Tibial nerve (tissue), 4 donors: ENCODE measurements around the gene NGEF. TPM values are rescaled to one million over a fixed set of nuclear protein-coding genes. Genes with fewer than 3 reads are reported as not detected.

ENCODE experiments used
- DNase-seq, 2 donors: peaks; one replicate each; pipeline ENCODE4 v3.0.0-alpha.2; 2019; ENCODE audit warnings: low spot score in 2 of 2
- H3K27ac ChIP-seq, 4 donors: fragments of 200-600 bp; sonication (generic) in 3 of 4; one replicate each; pipeline ENCODE4 v1.5.1; 2017 to 2019; ENCODE audit warnings: mild to moderate bottlenecking in 1 of 4
- H3K27me3 ChIP-seq, 2 donors: fragments of 200-600 bp; sonication (generic) in 1 of 2; one replicate each; pipeline versions ENCODE4 v1.5.1 to v1.6.0; 2017 to 2019
- H3K36me3 ChIP-seq, 3 donors: fragments of 200-600 bp; sonication (generic); one replicate each; pipeline ENCODE4 v1.5.1; 2018 to 2019
- H3K4me1 ChIP-seq, 4 donors: fragments of 200-600 bp; sonication (generic) in 3 of 4; one replicate each; pipeline ENCODE4 v1.5.1; 2017 to 2019
- H3K4me3 ChIP-seq, 4 donors: fragments of 200-600 bp; sonication (generic) in 3 of 4; one replicate each; pipeline ENCODE4 v1.5.1; 2017 to 2019; ENCODE audit warnings: mild to moderate bottlenecking in 1 of 4, moderate library complexity in 1 of 4
- H3K9me3 ChIP-seq, 4 donors: fragments of 200-600 bp; sonication (generic) in 3 of 4; one replicate each; pipeline ENCODE4 v1.5.1; 2017 to 2019
- EP300 ChIP-seq, 2 donors: sonication (generic); formaldehyde crosslinking; IDR thresholded peaks; one replicate each; pipeline ENCODE4 v1.6.1; 2017; ENCODE audit warnings: antibody characterized with exemption in 2 of 2, mild to moderate bottlenecking in 1 of 2
- POLR2A ChIP-seq, 2 donors: fragments of 450-650 bp; IDR thresholded peaks; one replicate each; pipeline ENCODE4 v1.6.1; 2017; ENCODE audit warnings: antibody characterized with exemption in 2 of 2, mild to moderate bottlenecking in 2 of 2, moderate library complexity in 2 of 2
- WGBS, 2 donors: methylation state at CpG; one replicate each; pipeline ENCODE4 v1.1.5; 2018; 5-methylcytosine and 5-hydroxymethylcytosine counted together
- total RNA-seq, 4 donors: library from RNA; depleted of rRNA; stranded (reverse); fragments of >200 nt; gene quantifications; one replicate each; pipeline ENCODE4 v1.1.0, GENCODE V29; 2016
- TF ChIP-seq, protein P1 (sequence below), 5 experiments: fragments of 200-600 bp in 3 of 5; fragments of 450-650 bp in 2 of 5; sonication (generic) in 3 of 5; IDR thresholded peaks; one replicate each; pipeline ENCODE4 v1.5.1; 2016 to 2019; ENCODE audit warnings: antibody characterized with exemption in 5 of 5, mild to moderate bottlenecking in 3 of 5, moderate library complexity in 2 of 5

NGEF gene
- total RNA-seq, 4 donors from 2014 or later: 12.9 to 47.6 (median 22.7) TPM

DNA sequence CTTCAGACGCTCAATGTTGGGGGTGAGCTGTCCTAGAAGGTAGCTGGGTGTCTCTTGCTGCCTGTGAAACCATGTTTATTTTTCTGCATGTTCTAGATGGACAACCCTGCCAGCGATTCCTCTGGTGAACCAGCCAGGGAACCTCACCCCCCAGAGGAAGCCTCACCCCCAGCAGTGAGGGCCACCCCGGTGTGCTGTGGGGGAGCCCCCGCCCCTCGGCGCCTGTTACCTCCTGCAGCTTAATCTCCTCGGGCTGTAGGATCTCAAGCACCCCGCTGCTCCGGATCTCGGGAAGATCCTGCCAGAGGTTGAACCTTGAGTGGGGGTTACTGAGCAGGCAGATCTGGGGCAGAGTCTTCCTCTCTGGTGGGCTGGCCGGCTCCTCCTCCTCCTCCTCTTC, 93.0 kb downstream of the NGEF start:
- Histone ChIP-seq H3K4me3 (no peak overlapping the region), H3K9me3 (no peaks in the 10 kb centered on the region), H3K4me1 (no peaks in the 10 kb centered on the region), H3K27ac (no peak overlapping the region), H3K36me3 (peaks cover 0 to 28% (median 0%) of the 10 kb centered on the region in 3 donors), H3K27me3 (peaks cover 0 to 1% of the 10 kb centered on the region in 2 donors)
- DNase-seq: no peak
- TF ChIP-seq EP300 (IDR thresholded peaks at IDR 0.05) (no peak), POLR2A (IDR thresholded peaks at IDR 0.05) (no peak)
- TF ChIP-seq, protein P1, sequence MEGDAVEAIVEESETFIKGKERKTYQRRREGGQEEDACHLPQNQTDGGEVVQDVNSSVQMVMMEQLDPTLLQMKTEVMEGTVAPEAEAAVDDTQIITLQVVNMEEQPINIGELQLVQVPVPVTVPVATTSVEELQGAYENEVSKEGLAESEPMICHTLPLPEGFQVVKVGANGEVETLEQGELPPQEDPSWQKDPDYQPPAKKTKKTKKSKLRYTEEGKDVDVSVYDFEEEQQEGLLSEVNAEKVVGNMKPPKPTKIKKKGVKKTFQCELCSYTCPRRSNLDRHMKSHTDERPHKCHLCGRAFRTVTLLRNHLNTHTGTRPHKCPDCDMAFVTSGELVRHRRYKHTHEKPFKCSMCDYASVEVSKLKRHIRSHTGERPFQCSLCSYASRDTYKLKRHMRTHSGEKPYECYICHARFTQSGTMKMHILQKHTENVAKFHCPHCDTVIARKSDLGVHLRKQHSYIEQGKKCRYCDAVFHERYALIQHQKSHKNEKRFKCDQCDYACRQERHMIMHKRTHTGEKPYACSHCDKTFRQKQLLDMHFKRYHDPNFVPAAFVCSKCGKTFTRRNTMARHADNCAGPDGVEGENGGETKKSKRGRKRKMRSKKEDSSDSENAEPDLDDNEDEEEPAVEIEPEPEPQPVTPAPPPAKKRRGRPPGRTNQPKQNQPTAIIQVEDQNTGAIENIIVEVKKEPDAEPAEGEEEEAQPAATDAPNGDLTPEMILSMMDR (IDR thresholded peaks at IDR 0.05): no peak
- 82 to 92% methylated on average over 8 to 11 of the region's 11 CpGs for WGBS, 2 donors

DNA sequence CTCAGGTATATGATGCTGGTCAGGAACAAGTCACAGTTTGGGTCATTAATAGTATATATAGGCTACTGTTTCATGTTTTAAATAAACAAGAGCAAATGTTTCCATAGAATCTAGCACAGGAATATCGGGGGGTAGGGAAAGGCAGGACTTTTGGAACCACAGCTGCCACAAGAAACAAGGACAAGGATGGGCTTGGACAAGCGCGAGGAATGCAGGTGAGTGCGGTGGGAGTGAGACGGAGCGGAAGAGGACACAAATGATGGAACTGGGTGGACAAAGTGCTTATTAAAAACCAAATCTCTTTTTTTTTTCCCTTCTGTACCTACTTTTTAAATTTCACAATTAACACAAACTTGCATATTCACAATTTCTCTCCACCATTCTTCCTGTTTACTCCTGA, 93.9 kb downstream of the NGEF start:
- Histone ChIP-seq H3K27me3 (no peaks in the 10 kb centered on the region), H3K9me3 (no peaks in the 10 kb centered on the region)
- 95 to 97% methylated on average over 6 of the region's 6 CpGs for WGBS, 2 donors

DNA sequence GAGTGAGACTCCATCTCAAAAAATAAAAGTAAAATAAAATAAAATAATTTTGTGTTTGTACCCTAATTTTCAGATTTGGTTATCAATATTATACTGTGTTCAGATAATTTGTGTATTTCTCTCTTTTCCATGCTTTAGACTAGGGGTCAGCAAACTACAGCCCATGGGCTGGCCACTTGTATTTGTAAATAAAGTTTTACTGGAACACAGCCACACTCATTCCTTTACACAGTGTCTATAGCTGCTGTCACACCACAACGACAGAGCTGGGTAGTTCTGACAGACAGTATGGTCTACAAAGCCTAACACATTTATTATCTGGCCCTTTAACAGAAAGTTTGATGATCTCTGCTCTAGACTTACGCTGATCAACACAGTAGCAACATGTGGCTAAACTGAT, 99.2 kb downstream of the NGEF start:
- DNase-seq: no peak
- H3K9me3 ChIP-seq: peaks cover 0 to 11% (median 0%) of the 10 kb centered on the region in 4 donors
- no peak overlapping the region for H3K27ac ChIP-seq
- H3K4me1 ChIP-seq: no peaks in the 10 kb centered on the region
- 68 to 72% methylated on average over 2 of the region's 2 CpGs for WGBS, 2 donors
- no peak overlapping the region for H3K4me3 ChIP-seq
- H3K27me3 ChIP-seq: no peaks in the 10 kb centered on the region
- H3K36me3 ChIP-seq: peaks cover 0 to 12% (median 0%) of the 10 kb centered on the region in 3 donors
- TF ChIP-seq, protein P1 (IDR thresholded peaks at IDR 0.05): no peak
- TF ChIP-seq EP300 (IDR thresholded peaks at IDR 0.05) (no peak), POLR2A (IDR thresholded peaks at IDR 0.05) (no peak)

More for the DNA sequence above, 93.9 kb downstream of the NGEF start:
- TF ChIP-seq POLR2A (IDR thresholded peaks at IDR 0.05) (no peak), EP300 (IDR thresholded peaks at IDR 0.05) (no peak)
- TF ChIP-seq, protein P1 (IDR thresholded peaks at IDR 0.05): no peak
- no peaks in the 10 kb centered on the region for H3K4me1 ChIP-seq
- no peak overlapping the region for H3K27ac ChIP-seq
- DNase-seq: no peak
- no peak overlapping the region for H3K4me3 ChIP-seq
- peaks cover 0 to 24% (median 0%) of the 10 kb centered on the region in 3 donors for H3K36me3 ChIP-seq

DNA sequence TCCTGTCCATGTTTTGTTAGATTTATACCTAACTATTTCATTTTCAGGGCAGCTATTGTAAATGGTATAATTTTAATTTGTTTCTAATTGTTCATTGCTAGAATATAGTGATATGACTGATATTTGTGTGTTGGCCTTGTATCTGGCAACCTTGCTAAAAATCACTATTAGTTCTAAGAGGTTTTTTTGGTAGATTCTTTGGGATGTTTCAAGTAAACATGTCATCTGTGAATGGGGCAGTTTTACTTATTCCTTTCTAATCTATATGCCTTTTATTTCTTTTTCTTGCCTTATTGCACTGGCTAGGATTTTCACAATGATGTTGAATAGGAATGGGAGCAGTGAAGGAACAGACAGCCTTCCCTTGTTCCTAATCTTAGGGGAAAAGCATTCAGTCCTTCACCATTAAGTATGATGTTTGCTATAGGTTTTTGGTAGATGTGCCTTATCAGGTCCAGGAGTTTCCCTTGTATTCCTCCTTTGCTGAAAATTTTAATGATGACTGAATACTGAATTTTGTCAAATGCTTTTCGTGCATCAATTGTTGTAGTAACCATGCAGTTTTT, 101.3 kb downstream of the NGEF start:
- Histone ChIP-seq H3K36me3 (peaks cover 0 to 9% (median 0%) of the 10 kb centered on the region in 3 donors), H3K4me1 (no peaks in the 10 kb centered on the region), H3K27ac (no peak overlapping the region), H3K4me3 (no peak overlapping the region), H3K9me3 (peaks cover 0 to 11% (median 0%) of the 10 kb centered on the region in 4 donors), H3K27me3 (no peaks in the 10 kb centered on the region)
- DNase-seq: no peak
- 52 to 56% methylated on average over 1 of the region's 1 CpG for WGBS, 2 donors
- TF ChIP-seq EP300 (IDR thresholded peaks at IDR 0.05): no peak

DNA sequence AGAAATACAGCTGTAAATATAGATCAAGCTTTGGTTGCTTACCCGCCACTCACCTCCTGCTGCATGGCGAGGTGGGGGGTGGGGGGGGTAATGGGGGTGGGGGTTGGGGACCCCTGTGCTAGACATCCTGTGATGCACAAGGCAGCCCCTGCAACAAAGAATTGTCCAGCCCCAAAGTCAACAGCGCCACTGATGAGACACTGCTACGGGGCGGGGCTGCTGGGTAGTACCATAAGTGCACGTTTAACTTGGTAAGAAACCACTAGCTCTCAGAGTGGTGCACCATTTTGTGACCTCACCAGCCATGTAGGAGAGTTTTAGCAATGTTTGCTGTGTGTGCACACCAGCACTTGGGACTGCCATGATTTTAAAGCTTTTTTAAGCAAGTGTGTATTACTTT, 102.7 kb downstream of the NGEF start:
- H3K4me1 ChIP-seq: no peaks in the 10 kb centered on the region
- peaks cover 0 to 11% (median 0%) of the 10 kb centered on the region in 4 donors for H3K9me3 ChIP-seq
- no peak overlapping the region for H3K27ac ChIP-seq
- DNase-seq: no peak
- TF ChIP-seq POLR2A (IDR thresholded peaks at IDR 0.05) (no peak), EP300 (IDR thresholded peaks at IDR 0.05) (no peak)
- TF ChIP-seq, protein P1 (IDR thresholded peaks at IDR 0.05): no peak
- no peaks in the 10 kb centered on the region for H3K27me3 ChIP-seq
- H3K36me3 ChIP-seq: peaks cover 0 to 9% (median 0%) of the 10 kb centered on the region in 3 donors
- WGBS, 2 donors: 91 to 93% methylated on average over 6 of the region's 6 CpGs
- H3K4me3 ChIP-seq: no peak overlapping the region
